HepG2 (cell line): ENCODE results near the gene IFNK. TPM values are rescaled to one million over a fixed set of nuclear protein-coding genes. Genes with fewer than 3 reads are reported as not detected.

Experiments
- ATAC-seq: fragments of 200-7000 bp; cut with Tn5 transposase; 3 replicates; pipeline ENCODE4 v1.9.1; 2020; ENCODE audit warnings: mild to moderate bottlenecking, moderate library complexity
- BruUV-seq: library from RNA; stranded (reverse); fragments of 400-500 nt; replicated peaks from 2 replicates; lab custom pipeline; 2021; lab: Mats Ljungman, UMichigan
- CTCF ChIA-PET: fragments of 300-600 bp; formaldehyde crosslinking; extraction: SDS; loops from one replicate; lab custom pipeline; 2021; ENCODE audit warnings: low total read pairs, inconsistent platforms, low intra/inter-chr PET ratio; lab: Yijun Ruan, JAX
- POLR2A ChIA-PET: fragments of 350-600 bp; sonication (Branson Sonifier 250); formaldehyde crosslinking; loops from one replicate; lab custom pipeline; 2020; ENCODE audit warnings: antibody characterized with exemption, inconsistent platforms; lab: Yijun Ruan, JAX
- DNase-seq: peaks from one replicate; pipeline ENCODE4 v3.0.0-alpha.2; 2015; ENCODE audit warnings: low spot score
- FAIRE-seq: peaks from 3 replicates; lab custom pipeline; 2011; peaks lifted over from hg19 to GRCh38; lab: Jason Lieb, UNC
- H2AFZ ChIP-seq: one replicate; pipeline ENCODE4 v1.6.1; 2011; ENCODE audit warnings: low read length, inconsistent platforms
- H3K27ac ChIP-seq: fragments of 300-600 bp; 3 replicates; pipeline ENCODE4 v1.8.0; 2011; ENCODE audit warnings: mixed run types, mild to moderate bottlenecking, mixed read lengths, low read length, inconsistent platforms; ENCODE audit not compliant: insufficient read depth; ENCODE audit errors: extremely low read length
- H3K27me3 ChIP-seq, 2 experiments: fragments of 200-600 bp in 1 of 2; 2 replicates in 1 of 2; 3 replicates in 1 of 2; pipeline versions ENCODE4 v1.6.0 to v1.8.0; 2011; ENCODE audit warnings: low read length in 2 of 2, mild to moderate bottlenecking in 2 of 2, moderate library complexity in 2 of 2, inconsistent platforms in 1 of 2; ENCODE audit not compliant: insufficient read depth in 2 of 2, control insufficient read depth in 1 of 2
- H3K36me3 ChIP-seq, 2 experiments: fragments of 200-600 bp in 1 of 2; replicated peaks in 1 of 2; 2 replicates in 1 of 2; 3 replicates in 1 of 2; pipeline versions ENCODE4 v1.5.1 to v1.8.0; 2011; ENCODE audit warnings: low read length in 2 of 2, inconsistent platforms in 1 of 2; ENCODE audit not compliant: insufficient read depth in 2 of 2, control insufficient read depth in 1 of 2
- H3K4me1 ChIP-seq: 2 replicates; pipeline ENCODE4 v1.5.1; 2012; ENCODE audit warnings: low read length, inconsistent platforms; ENCODE audit not compliant: insufficient read depth
- H3K4me2 ChIP-seq: 2 replicates; pipeline ENCODE4 v1.6.0; 2011; ENCODE audit warnings: low read depth, low read length, inconsistent platforms
- H3K4me3 ChIP-seq, 3 experiments: fragments of 200-600 bp in 1 of 3; sonication (generic), shearing (Covaris generic) in 1 of 3; replicated peaks in 1 of 3; 2 replicates each; pipeline ENCODE4 v1.5.1; 2011 to 2016; ENCODE audit warnings: low read length in 3 of 3, inconsistent platforms in 2 of 3, low read depth in 2 of 3, mild to moderate bottlenecking in 2 of 3, control low read depth in 1 of 3, mixed read lengths in 1 of 3; ENCODE audit not compliant: insufficient read depth in 1 of 3
- H3K79me2 ChIP-seq: one replicate; pipeline ENCODE4 v1.6.1; 2011; ENCODE audit warnings: low read length, inconsistent platforms; ENCODE audit not compliant: insufficient read depth
- H3K9ac ChIP-seq: 2 replicates; pipeline ENCODE4 v1.6.0; 2011; ENCODE audit warnings: mild to moderate bottlenecking, low read depth, low read length, inconsistent platforms; ENCODE audit not compliant: insufficient read depth
- H3K9me3 ChIP-seq: 2 replicates; pipeline ENCODE4 v1.5.1; 2012; ENCODE audit warnings: mild to moderate bottlenecking, low read length
- H4K20me1 ChIP-seq: 2 replicates; pipeline ENCODE4 v1.6.0; 2011; ENCODE audit warnings: inconsistent platforms, mild to moderate bottlenecking, low read length, moderate library complexity; ENCODE audit not compliant: insufficient read depth
- EZH2 ChIP-seq: conservative IDR thresholded peaks from 2 replicates; pipeline ENCODE4 v1.6.1; 2012; ENCODE audit warnings: mild to moderate bottlenecking, low read depth, low read length, moderate library complexity
- FOXA1 ChIP-seq, 2 experiments: fragments of 450-650 bp in 1 of 2; sonication (generic) in 1 of 2; formaldehyde crosslinking in 1 of 2; IDR thresholded peaks; 2 replicates each; pipeline versions ENCODE4 v1.4.0 to v1.6.1; 2016 to 2020; ENCODE audit warnings: missing genetic modification reagents in 1 of 2
- PHF5A ChIP-seq: IDR thresholded peaks from one replicate; pipeline ENCODE4 v1.6.1; 2018; ENCODE audit warnings: low read depth, missing genetic modification reagents; ENCODE audit not compliant: unreplicated experiment
- PRMT3 ChIP-seq: sonication (generic); formaldehyde crosslinking; IDR thresholded peaks from 2 replicates; pipeline ENCODE4 v1.8.1; 2022; ENCODE audit warnings: low read depth, mild to moderate bottlenecking, moderate library complexity, missing genetic modification reagents, borderline replicate concordance
- ZSCAN21 ChIP-seq: sonication (generic); formaldehyde crosslinking; IDR thresholded peaks from 2 replicates; pipeline ENCODE4 v1.8.0; 2022; ENCODE audit warnings: mild to moderate bottlenecking, missing genetic modification reagents, moderate library complexity, borderline replicate concordance
- WGBS: methylation state at CpG from one replicate; pipeline ENCODE4 v1.1.6; 2017; ENCODE audit warnings: low lambda C conversion rate; 5-methylcytosine and 5-hydroxymethylcytosine counted together
- in situ Hi-C: cut with HindIII; loops from 2 replicates; pipeline ENCODE4 v1.10.0; 2017; ENCODE audit warnings: low pct_unique_long_range_greater_than_20kb; ENCODE audit not compliant: extremely low pct_ligation_motif_present
- intact Hi-C: fragments of 100-400 bp; cut with micrococcal nuclease; formaldehyde crosslinking; loops from one replicate; pipeline ENCODE4 v1.10.0; 2022; ENCODE audit not compliant: unreplicated experiment
- polyA plus RNA-seq, 8 experiments: library from polyadenylated mRNA; depleted of rRNA in 3 of 8; stranded (reverse) in 7 of 8; unstranded in 1 of 8; fragments of >200 nt; fragmentation: Illumina TruSeq in 4 of 8; extraction: Trizol in 4 of 8; gene quantifications; 2 replicates each; pipeline versions ENCODE4 v1.2.1 to v1.2.3, GENCODE V29; 2011 to 2016; ENCODE audit warnings: low read depth in 4 of 8, missing spikeins in 1 of 8, mixed read lengths in 1 of 8; ENCODE audit not compliant: insufficient read depth in 1 of 8
- total RNA-seq, 5 experiments: library from RNA; depleted of rRNA; stranded (reverse); fragments of >200 nt; fragmentation: Illumina TruSeq; extraction: Trizol; gene quantifications; 2 replicates each; pipeline ENCODE4 v1.2.3, GENCODE V29; 2016; ENCODE audit warnings: low read depth in 1 of 5
- TF ChIP-seq, protein P1 (sequence below): sonication (generic); formaldehyde crosslinking; IDR thresholded peaks from 2 replicates; pipeline ENCODE4 v1.5.1; 2020; ENCODE audit warnings: mild to moderate bottlenecking, missing genetic modification reagents, moderate library complexity
- TF ChIP-seq, protein P2 (sequence below): sonication (generic); formaldehyde crosslinking; IDR thresholded peaks from 2 replicates; pipeline ENCODE4 v1.9.0; 2021; ENCODE audit warnings: missing genetic modification reagents, borderline replicate concordance

Gene IFNK
- total and polyA plus RNA-seq, 2 of the 13 experiments (the other 11 are each of a cell fraction or from before 2014, with no cell fraction given), result not detected

DNA sequence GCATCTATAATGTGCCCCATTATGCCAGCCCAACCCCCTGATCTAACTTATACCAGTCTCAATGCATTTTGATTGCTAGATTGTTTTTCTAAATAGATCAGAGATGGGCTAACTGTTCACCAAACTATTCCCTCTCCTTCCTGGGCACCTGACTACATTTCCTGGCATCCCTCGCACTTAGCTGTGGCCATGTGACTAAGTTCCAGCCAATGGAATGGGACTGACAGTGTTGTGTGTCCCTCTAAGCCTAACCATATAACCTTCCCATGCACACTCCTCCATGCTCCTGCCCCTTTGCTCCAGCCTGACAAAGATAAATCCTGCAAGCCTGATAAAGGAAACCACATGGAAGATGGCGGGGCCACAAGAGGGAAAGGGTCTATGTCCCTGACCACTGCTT lies 12.3 kb upstream of the IFNK start:
- Histone ChIP-seq H3K79me2 (no peaks in the 10 kb centered on the region), H3K27me3 (no peaks in the 10 kb centered on the region), H2AFZ (no peak overlapping the region), H3K36me3 (no peaks in the 10 kb centered on the region), H4K20me1 (no peaks in the 10 kb centered on the region), H3K4me2 (no peak overlapping the region), H3K9me3 (no peaks in the 10 kb centered on the region), H3K9ac (no peak overlapping the region), H3K4me3 (no peak overlapping the region), H3K4me1 (no peaks in the 10 kb centered on the region), H3K27ac (no peak overlapping the region)
- POLR2A ChIA-PET, result no interaction called here
- in situ Hi-C loops (no loop called here), intact Hi-C loops (no loop called here)
- WGBS, result 3% methylated on average over 2 of the region's 2 CpGs
- CTCF ChIA-PET, result no interaction called here
- ATAC-seq (no peak), DNase-seq (no peak), FAIRE-seq (no peak)
- no TSS peak for BruUV-seq
- TF ChIP-seq PHF5A (CRISPR knock-in tag), result no peak
- TF ChIP-seq, protein P1, sequence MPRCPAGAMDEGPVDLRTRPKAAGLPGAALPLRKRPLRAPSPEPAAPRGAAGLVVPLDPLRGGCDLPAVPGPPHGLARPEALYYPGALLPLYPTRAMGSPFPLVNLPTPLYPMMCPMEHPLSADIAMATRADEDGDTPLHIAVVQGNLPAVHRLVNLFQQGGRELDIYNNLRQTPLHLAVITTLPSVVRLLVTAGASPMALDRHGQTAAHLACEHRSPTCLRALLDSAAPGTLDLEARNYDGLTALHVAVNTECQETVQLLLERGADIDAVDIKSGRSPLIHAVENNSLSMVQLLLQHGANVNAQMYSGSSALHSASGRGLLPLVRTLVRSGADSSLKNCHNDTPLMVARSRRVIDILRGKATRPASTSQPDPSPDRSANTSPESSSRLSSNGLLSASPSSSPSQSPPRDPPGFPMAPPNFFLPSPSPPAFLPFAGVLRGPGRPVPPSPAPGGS, result no peak
- TF ChIP-seq, protein P2, sequence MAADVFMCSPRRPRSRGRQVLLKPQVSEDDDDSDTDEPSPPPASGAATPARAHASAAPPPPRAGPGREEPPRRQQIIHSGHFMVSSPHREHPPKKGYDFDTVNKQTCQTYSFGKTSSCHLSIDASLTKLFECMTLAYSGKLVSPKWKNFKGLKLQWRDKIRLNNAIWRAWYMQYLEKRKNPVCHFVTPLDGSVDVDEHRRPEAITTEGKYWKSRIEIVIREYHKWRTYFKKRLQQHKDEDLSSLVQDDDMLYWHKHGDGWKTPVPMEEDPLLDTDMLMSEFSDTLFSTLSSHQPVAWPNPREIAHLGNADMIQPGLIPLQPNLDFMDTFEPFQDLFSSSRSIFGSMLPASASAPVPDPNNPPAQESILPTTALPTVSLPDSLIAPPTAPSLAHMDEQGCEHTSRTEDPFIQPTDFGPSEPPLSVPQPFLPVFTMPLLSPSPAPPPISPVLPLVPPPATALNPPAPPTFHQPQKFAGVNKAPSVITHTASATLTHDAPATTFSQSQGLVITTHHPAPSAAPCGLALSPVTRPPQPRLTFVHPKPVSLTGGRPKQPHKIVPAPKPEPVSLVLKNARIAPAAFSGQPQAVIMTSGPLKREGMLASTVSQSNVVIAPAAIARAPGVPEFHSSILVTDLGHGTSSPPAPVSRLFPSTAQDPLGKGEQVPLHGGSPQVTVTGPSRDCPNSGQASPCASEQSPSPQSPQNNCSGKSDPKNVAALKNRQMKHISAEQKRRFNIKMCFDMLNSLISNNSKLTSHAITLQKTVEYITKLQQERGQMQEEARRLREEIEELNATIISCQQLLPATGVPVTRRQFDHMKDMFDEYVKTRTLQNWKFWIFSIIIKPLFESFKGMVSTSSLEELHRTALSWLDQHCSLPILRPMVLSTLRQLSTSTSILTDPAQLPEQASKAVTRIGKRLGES, result no peak
- no peak for TF ChIP-seq EZH2
- TF ChIP-seq ZSCAN21 (CRISPR knock-in tag), result no peak
- TF ChIP-seq PRMT3 (CRISPR knock-in tag), result no peak
- no peak for TF ChIP-seq FOXA1 (IDR thresholded peaks at IDR 0.05)
- no peak for TF ChIP-seq FOXA1 (CRISPR knock-in tag; IDR thresholded peaks at IDR 0.05)
